Measurements from ENCODE around the gene OR2AG1.
A peak's percentile ranks its signal among the peaks of the same experiment; 100 is the strongest.
"Not testable (repeated sequence)": the region's sequence is repeated elsewhere in the genome, so short reads cannot be mapped to it uniquely, and the experiment has no call there.

GRCh38 chr11:6801075-6801474 is 18.3 kb downstream of the OR2AG1 start:
- TF ChIP-seq POLR2AphosphoS5 (IDR thresholded peaks at IDR 0.05; ENCODE audit: low read depth); CREB1 (CRISPR knock-in tag; IDR thresholded peaks at IDR 0.05; ENCODE audit: low read depth); CTCF (conservative IDR thresholded peaks at IDR 0.05; ENCODE audit: low read depth in 2 of 2); EZH2 (IDR thresholded peaks at IDR 0.05; ENCODE audit: low read depth, unreplicated experiment); EZH2phosphoT487 (IDR thresholded peaks at IDR 0.05; ENCODE audit: unreplicated experiment); ETS1 (IDR thresholded peaks at IDR 0.05): not testable (repeated sequence)
- TF ChIP-seq NANOG (IDR thresholded peaks at IDR 0.05; ENCODE audit: borderline replicate concordance): peak; percentile 29; the same call in 1 of the 2 replicates

Data from GM23338 (cell line).